ENCODE measurements around the gene MALRD1.

The MALRD1 gene

GRCh38 chr10:19580691-19581090, 532.1 kb downstream of the MALRD1 start:
- no peak for DNase-seq

- no peak for DNase-seq
Observed at GRCh38 chr10:19588608-19589007, 540.0 kb downstream of the MALRD1 start.

- no peak for DNase-seq
Observed at GRCh38 chr10:19592276-19592675, 543.7 kb downstream of the MALRD1 start.

- no peak for DNase-seq
Observed at GRCh38 chr10:19595212-19595845, 546.7 kb downstream of the MALRD1 start.

GRCh38 chr10:19605806-19606205, 557.2 kb downstream of the MALRD1 start:
- no peak for DNase-seq

- DNase-seq = no peak
Observed at GRCh38 chr10:19606968-19607367, 558.4 kb downstream of the MALRD1 start.

- no peak for DNase-seq
Observed at GRCh38 chr10:19611775-19612174, 563.2 kb downstream of the MALRD1 start.

- no peak for DNase-seq
Observed at GRCh38 chr10:19616966-19617365, 568.4 kb downstream of the MALRD1 start.

GRCh38 chr10:19620811-19621210, 572.2 kb downstream of the MALRD1 start:
- no peak for DNase-seq

GRCh38 chr10:19623321-19623720, 574.7 kb downstream of the MALRD1 start:
- DNase-seq = no peak

GRCh38 chr10:19626156-19626555, 577.6 kb downstream of the MALRD1 start:
- DNase-seq = no peak

- DNase-seq = no peak
Observed at GRCh38 chr10:19628767-19629560, 580.4 kb downstream of the MALRD1 start.

GRCh38 chr10:19629567-19629966, 581.0 kb downstream of the MALRD1 start:
- DNase-seq = no peak

- DNase-seq = no peak
Observed at GRCh38 chr10:19634163-19634562, 585.6 kb downstream of the MALRD1 start.

GRCh38 chr10:19638182-19638895, 589.7 kb downstream of the MALRD1 start:
- DNase-seq = no peak

- no peak for DNase-seq
Observed at GRCh38 chr10:19638896-19639233, 590.3 kb downstream of the MALRD1 start.

GRCh38 chr10:19640566-19641263, 592.1 kb downstream of the MALRD1 start:
- DNase-seq = no peak

GRCh38 chr10:19651549-19651948, 602.9 kb downstream of the MALRD1 start:
- DNase-seq = no peak

GRCh38 chr10:19652750-19653149, 604.1 kb downstream of the MALRD1 start:
- DNase-seq = no peak

GRCh38 chr10:19653931-19654330, 605.3 kb downstream of the MALRD1 start:
- no peak for DNase-seq

- DNase-seq = no peak
Observed at GRCh38 chr10:19654576-19654975, 606.0 kb downstream of the MALRD1 start.

- DNase-seq = no peak
Observed at GRCh38 chr10:19656420-19657042, 607.9 kb downstream of the MALRD1 start.

GRCh38 chr10:19658131-19658530, 609.5 kb downstream of the MALRD1 start:
- no peak for DNase-seq

Measured in central memory CD4-positive, alpha-beta T cell (primary cell).